ENCODE data around the gene CCSER1. TPM values are rescaled to one million over a fixed set of nuclear protein-coding genes. Genes with fewer than 3 reads are reported as not detected.
A peak's percentile ranks its signal among the peaks of the same experiment; 100 is the strongest.
"Not testable (repeated sequence)": the region's sequence is repeated elsewhere in the genome, so short reads cannot be mapped to it uniquely, and the experiment has no call there.

Gene CCSER1
- total RNA-seq, 1 donor, result under 0.01 TPM

- no peak overlapping the region for H3K4me3 ChIP-seq (ENCODE audit: low read depth, low read length)
- TF ChIP-seq CTCF (IDR thresholded peaks at IDR 0.05; ENCODE audit: insufficient read depth, low read length), result peak; percentile 67
- peak; percentile 84 for DNase-seq (ENCODE audit: low read depth)
Measured at GRCh38 chr4:90357117-90357710, 230.0 kb downstream of the CCSER1 start.

- TF ChIP-seq CTCF (IDR thresholded peaks at IDR 0.05; ENCODE audit: insufficient read depth, low read length), result no peak
- DNase-seq (ENCODE audit: low read depth), result peak; percentile 20
- H3K4me3 ChIP-seq (ENCODE audit: low read depth, low read length), result no peak overlapping the region
Measured at GRCh38 chr4:90375081-90375480, 247.9 kb downstream of the CCSER1 start.

- no peak for DNase-seq (ENCODE audit: low read depth)
- TF ChIP-seq CTCF (IDR thresholded peaks at IDR 0.05; ENCODE audit: insufficient read depth, low read length), result no peak
- H3K4me3 ChIP-seq (ENCODE audit: low read depth, low read length), result no peak overlapping the region
Measured at GRCh38 chr4:90393215-90393614, 266.0 kb downstream of the CCSER1 start.

- DNase-seq (ENCODE audit: low read depth), result peak; percentile 6
- no peak overlapping the region for H3K4me3 ChIP-seq (ENCODE audit: low read depth, low read length)
- TF ChIP-seq CTCF (IDR thresholded peaks at IDR 0.05; ENCODE audit: insufficient read depth, low read length), result no peak
Measured at GRCh38 chr4:90403781-90404180, 276.6 kb downstream of the CCSER1 start.

- DNase-seq (ENCODE audit: low read depth); H3K4me3 ChIP-seq (ENCODE audit: low read depth, low read length): not testable (repeated sequence)
Measured at GRCh38 chr4:90407897-90408296, 280.7 kb downstream of the CCSER1 start.

- DNase-seq (ENCODE audit: low read depth); H3K4me3 ChIP-seq (ENCODE audit: low read depth, low read length): not testable (repeated sequence)
Measured at GRCh38 chr4:90412786-90413185, 285.6 kb downstream of the CCSER1 start.

GRCh38 chr4:90415116-90415515, 287.9 kb downstream of the CCSER1 start:
- no peak for TF ChIP-seq CTCF (IDR thresholded peaks at IDR 0.05; ENCODE audit: insufficient read depth, low read length)
- no peak for DNase-seq (ENCODE audit: low read depth)
- no peak overlapping the region for H3K4me3 ChIP-seq (ENCODE audit: low read depth, low read length)

- peak; percentile 45 for DNase-seq (ENCODE audit: low read depth)
- no peak overlapping the region for H3K4me3 ChIP-seq (ENCODE audit: low read depth, low read length)
- TF ChIP-seq CTCF (IDR thresholded peaks at IDR 0.05; ENCODE audit: insufficient read depth, low read length), result peak; percentile 42
Measured at GRCh38 chr4:90419124-90419711, 292.0 kb downstream of the CCSER1 start.

Data from fibroblast of the aortic adventitia (primary cell).